ENCODE data around the gene FOXI1. TPM values are rescaled to one million over a fixed set of nuclear protein-coding genes. Genes with fewer than 3 reads are reported as not detected.

Gene FOXI1
- total RNA-seq, 4 donors from 2014 or later = not detected

GRCh38 chr5:170114271-170114670, 8.6 kb downstream of the FOXI1 start:
- TF ChIP-seq CTCF (IDR thresholded peaks at IDR 0.05; ENCODE audit: low read depth) = no peak

- TF ChIP-seq CTCF (IDR thresholded peaks at IDR 0.05; ENCODE audit: low read depth) = no peak
These were observed 10.2 kb downstream of the FOXI1 start for GRCh38 chr5:170115925-170116324.

GRCh38 chr5:170117736-170118135, 12.0 kb downstream of the FOXI1 start:
- no peak for TF ChIP-seq CTCF (IDR thresholded peaks at IDR 0.05; ENCODE audit: low read depth)

- TF ChIP-seq CTCF (IDR thresholded peaks at IDR 0.05; ENCODE audit: low read depth) = no peak
These were observed 14.9 kb downstream of the FOXI1 start for GRCh38 chr5:170120576-170120975.

- no peak for TF ChIP-seq CTCF (IDR thresholded peaks at IDR 0.05; ENCODE audit: low read depth)
These were observed 15.6 kb downstream of the FOXI1 start for GRCh38 chr5:170121321-170121720.

GRCh38 chr5:170126061-170126460, 20.4 kb downstream of the FOXI1 start:
- TF ChIP-seq CTCF (IDR thresholded peaks at IDR 0.05; ENCODE audit: low read depth) = no peak

- no peak for TF ChIP-seq CTCF (IDR thresholded peaks at IDR 0.05; ENCODE audit: low read depth)
These were observed 20.9 kb downstream of the FOXI1 start for GRCh38 chr5:170126626-170127025.

All from subcutaneous adipose tissue (tissue), 4 donors.